Endothelial cell of umbilical vein (primary cell): Measurements from ENCODE around the gene STRIT1. TPM values are rescaled to one million over a fixed set of nuclear protein-coding genes. Genes with fewer than 3 reads are reported as not detected.

Experiments used
- BruUV-seq: library from RNA; stranded (reverse); fragments of 400-500 nt; replicated peaks from 2 replicates; lab custom pipeline; 2021; lab: Mats Ljungman, UMichigan
- CTCF ChIA-PET: fragments of 300-600, 350-600 bp; sonication (Branson Sonifier 250); formaldehyde crosslinking; loops from one replicate; lab custom pipeline; 2021; ENCODE audit warnings: antibody characterized with exemption, inconsistent platforms; lab: Charles Lee
- POLR2A ChIA-PET: fragments of 300-600, 350-600 bp; sonication (Branson Sonifier 250); formaldehyde crosslinking; loops from one replicate; lab custom pipeline; 2021; ENCODE audit warnings: antibody characterized with exemption, inconsistent platforms; lab: Charles Lee
- DNase-seq: peaks from one replicate; pipeline ENCODE4 v3.0.0-alpha.2; 2011; ENCODE audit warnings: low read depth, low spot score
- FAIRE-seq: peaks from 2 replicates; lab custom pipeline; 2011; peaks lifted over from hg19 to GRCh38; lab: Jason Lieb, UNC
- H2AFZ ChIP-seq: 2 replicates; pipeline ENCODE4 v1.6.0; 2012; ENCODE audit warnings: low read depth, low read length, control low read depth, inconsistent platforms
- H3K27ac ChIP-seq: 2 replicates; pipeline ENCODE4 v1.5.1; 2011; ENCODE audit warnings: low read depth, mild to moderate bottlenecking, control low read depth, low read length, moderate library complexity; ENCODE audit not compliant: insufficient read depth
- H3K27me3 ChIP-seq, 2 experiments: 2 replicates each; pipeline versions ENCODE4 v1.6.0 to v1.6.1; 2011; ENCODE audit warnings: low read length in 2 of 2, mixed read lengths in 1 of 2; ENCODE audit not compliant: control insufficient read depth in 2 of 2, insufficient read depth in 2 of 2
- H3K36me3 ChIP-seq, 2 experiments: 2 replicates in 1 of 2; 3 replicates in 1 of 2; pipeline ENCODE4 v1.5.1; 2011; ENCODE audit warnings: low read length in 2 of 2, mild to moderate bottlenecking in 1 of 2, moderate library complexity in 1 of 2; ENCODE audit not compliant: control insufficient read depth in 2 of 2, insufficient read depth in 2 of 2; ENCODE audit errors: extremely low read depth in 1 of 2
- H3K4me1 ChIP-seq: 3 replicates; pipeline ENCODE4 v1.5.1; 2011; ENCODE audit warnings: mild to moderate bottlenecking, low read length; ENCODE audit not compliant: control insufficient read depth, insufficient read depth; ENCODE audit errors: extremely low read depth
- H3K4me2 ChIP-seq: 2 replicates; pipeline ENCODE4 v1.6.1; 2011; ENCODE audit warnings: low read length, control low read depth, mixed read lengths; ENCODE audit not compliant: insufficient read depth
- H3K4me3 ChIP-seq, 3 experiments: fragments of 200-600 bp in 1 of 3; sonication (generic), shearing (Covaris generic) in 1 of 3; replicated peaks in 1 of 3; 2 replicates each; pipeline ENCODE4 v1.5.1; 2011 to 2016; ENCODE audit warnings: control low read depth in 3 of 3, low read length in 3 of 3, mild to moderate bottlenecking in 2 of 3, inconsistent platforms in 1 of 3, low read depth in 1 of 3, moderate library complexity in 1 of 3; ENCODE audit not compliant: insufficient read depth in 1 of 3
- H3K79me2 ChIP-seq: 2 replicates; pipeline ENCODE4 v1.6.0; 2012; ENCODE audit warnings: low read length, inconsistent platforms; ENCODE audit not compliant: control insufficient read depth, insufficient read depth
- H3K9ac ChIP-seq: replicated peaks from 2 replicates; pipeline ENCODE3; 2011; ENCODE audit warnings: low read length, control low read depth; ENCODE audit not compliant: insufficient read depth; ENCODE audit errors: extremely low read depth
- H3K9me1 ChIP-seq: replicated peaks from 3 replicates; pipeline ENCODE4 v1.6.0; 2011; ENCODE audit warnings: mild to moderate bottlenecking, low read length; ENCODE audit not compliant: control insufficient read depth, insufficient read depth; ENCODE audit errors: extremely low read depth
- H3K9me3 ChIP-seq: replicated peaks from 2 replicates; pipeline ENCODE4 v1.5.1; 2012; ENCODE audit warnings: low read length, inconsistent platforms; ENCODE audit not compliant: control insufficient read depth, insufficient read depth
- H4K20me1 ChIP-seq: replicated peaks from 2 replicates; pipeline ENCODE3; 2011; ENCODE audit warnings: mild to moderate bottlenecking, low read length; ENCODE audit not compliant: control insufficient read depth, insufficient read depth; ENCODE audit errors: extremely low read depth
- EZH2 ChIP-seq: IDR thresholded peaks from 2 replicates; pipeline ENCODE4 v1.6.1; 2012; ENCODE audit warnings: borderline replicate concordance, low read depth, mild to moderate bottlenecking, moderate library complexity, low read length, inconsistent platforms; ENCODE audit not compliant: severe bottlenecking
- FOS ChIP-seq: IDR thresholded peaks from 2 replicates; pipeline ENCODE4 v1.6.1; 2011; ENCODE audit warnings: mild to moderate bottlenecking, low read length, moderate library complexity, borderline replicate concordance; ENCODE audit not compliant: insufficient read depth
- GATA2 ChIP-seq: IDR thresholded peaks from 2 replicates; pipeline ENCODE4 v1.7.0; 2011; ENCODE audit warnings: low read depth, mild to moderate bottlenecking, moderate library complexity, mixed read lengths, low read length; ENCODE audit not compliant: insufficient read length, insufficient read depth
- JUN ChIP-seq: IDR thresholded peaks from 2 replicates; pipeline ENCODE4 v1.6.1; 2011; ENCODE audit warnings: borderline replicate concordance, low read depth; ENCODE audit not compliant: insufficient read length, insufficient read depth
- MAX ChIP-seq: IDR thresholded peaks from 2 replicates; pipeline ENCODE4 v1.6.1; 2011; ENCODE audit not compliant: insufficient read depth, insufficient read length
- MYC ChIP-seq: IDR thresholded peaks from one replicate; pipeline ENCODE4 v1.6.1; 2011; ENCODE audit warnings: mild to moderate bottlenecking, low read depth, low read length
- POLR2A ChIP-seq: IDR thresholded peaks from 2 replicates; pipeline ENCODE4 v1.6.1; 2012; ENCODE audit warnings: low read depth, mild to moderate bottlenecking, control low read depth, low read length
- POLR2AphosphoS5 ChIP-seq: IDR thresholded peaks from 2 replicates; pipeline ENCODE4 v1.6.1; 2012; ENCODE audit warnings: low read depth, mild to moderate bottlenecking, control low read depth, low read length, moderate library complexity; ENCODE audit not compliant: insufficient read depth
- dilution Hi-C: fragments of 300-500 bp; cut with MboI; formaldehyde crosslinking; loops from one replicate; pipeline ENCODE4 v1.15.0; 2019; ENCODE audit warnings: low sequenced_read_pairs; ENCODE audit not compliant: extremely low pct_ligation_motif_present
- intact Hi-C: fragments of 100-400 bp; cut with micrococcal nuclease; formaldehyde crosslinking; loops from one replicate; pipeline ENCODE4 v1.10.0; 2022
- polyA plus RNA-seq, 4 experiments: library from polyadenylated mRNA; depleted of rRNA in 3 of 4; stranded (reverse) in 3 of 4; unstranded in 1 of 4; fragments of >200 nt; gene quantifications; 2 replicates each; pipeline versions ENCODE4 v1.2.1 to v1.2.3, GENCODE V29; 2011 to 2012; ENCODE audit warnings: missing spikeins in 1 of 4
- total RNA-seq: library from RNA; stranded (reverse); gene quantifications from 2 replicates; pipeline ENCODE4 v1.2.3, GENCODE V29; 2021
- TF ChIP-seq, protein P1 (sequence below), 2 donors: IDR thresholded peaks; 1 replicate in 1 of 2; 2 replicates in 1 of 2; pipeline ENCODE4 v1.5.1; 2011; ENCODE audit warnings: low read length in 2 of 2, mild to moderate bottlenecking in 2 of 2, moderate library complexity in 2 of 2, control low read depth in 1 of 2, inconsistent platforms in 1 of 2, low read depth in 1 of 2; ENCODE audit not compliant: insufficient read depth in 1 of 2; ENCODE audit errors: extremely low read depth in 1 of 2

Gene STRIT1
- total and polyA plus RNA-seq, 2 donors (not counting 3 experiments of a cell fraction or from before 2014, with no cell fraction given): not detected

DNA sequence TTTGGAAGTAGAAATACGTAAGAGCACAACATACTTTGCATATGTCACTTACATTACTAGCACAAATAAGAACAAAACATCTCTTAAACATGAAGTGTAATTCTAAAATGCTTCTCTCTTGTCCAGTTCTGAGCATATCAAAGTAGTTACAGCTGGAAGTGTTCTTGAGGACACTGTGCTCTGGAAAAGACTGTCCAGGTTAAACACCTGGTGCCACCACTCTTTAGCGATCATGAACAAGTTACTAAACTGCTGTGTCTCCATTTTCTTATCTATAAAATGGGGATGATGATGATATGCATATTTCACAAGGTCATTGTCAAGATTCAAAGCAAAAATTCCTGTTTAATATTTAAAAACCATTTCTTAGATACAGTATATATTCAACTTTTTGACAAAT lies 790 bp downstream of the STRIT1 start:
- ChIA-PET CTCF (no interaction called here), POLR2A (no interaction called here)
- Histone ChIP-seq H3K9me3 (no peaks in the 10 kb centered on the region), H4K20me1 (no peaks in the 10 kb centered on the region), H3K79me2 (no peaks in the 10 kb centered on the region), H3K4me2 (no peak overlapping the region), H3K36me3 (no peaks in the 10 kb centered on the region), H3K9me1 (no peaks in the 10 kb centered on the region), H3K27me3 (no peaks in the 10 kb centered on the region), H3K4me1 (no peaks in the 10 kb centered on the region), H3K27ac (no peak overlapping the region), H3K4me3 (no peak overlapping the region), H2AFZ (no peak overlapping the region), H3K9ac (no peak overlapping the region)
- no peak for DNase-seq
- dilution Hi-C loops: no loop called here
- no peak for FAIRE-seq
- BruUV-seq: no TSS peak
- TF ChIP-seq EZH2 (no peak), MAX (no peak), POLR2AphosphoS5 (no peak), GATA2 (no peak), FOS (no peak)
- intact Hi-C loops: no loop called here

GRCh38 chr3:155292133-155292532 lies 1.4 kb downstream of the STRIT1 start:
- DNase-seq: no peak
- Histone ChIP-seq H3K9me3 (no peaks in the 10 kb centered on the region), H3K79me2 (no peaks in the 10 kb centered on the region), H3K4me1 (no peaks in the 10 kb centered on the region), H3K9ac (no peak overlapping the region), H3K9me1 (no peaks in the 10 kb centered on the region), H3K4me2 (no peak overlapping the region), H3K36me3 (no peaks in the 10 kb centered on the region), H2AFZ (no peak overlapping the region), H3K27ac (no peak overlapping the region), H3K27me3 (no peaks in the 10 kb centered on the region), H3K4me3 (no peak overlapping the region), H4K20me1 (no peaks in the 10 kb centered on the region)
- no peak for FAIRE-seq
- intact Hi-C loops: no loop called here
- TF ChIP-seq JUN: no peak
- TF ChIP-seq EZH2: no peak
- no peak for TF ChIP-seq GATA2
- no peak for TF ChIP-seq MAX
- TF ChIP-seq FOS: no peak
- no peak for TF ChIP-seq MYC
- TF ChIP-seq, protein P1, sequence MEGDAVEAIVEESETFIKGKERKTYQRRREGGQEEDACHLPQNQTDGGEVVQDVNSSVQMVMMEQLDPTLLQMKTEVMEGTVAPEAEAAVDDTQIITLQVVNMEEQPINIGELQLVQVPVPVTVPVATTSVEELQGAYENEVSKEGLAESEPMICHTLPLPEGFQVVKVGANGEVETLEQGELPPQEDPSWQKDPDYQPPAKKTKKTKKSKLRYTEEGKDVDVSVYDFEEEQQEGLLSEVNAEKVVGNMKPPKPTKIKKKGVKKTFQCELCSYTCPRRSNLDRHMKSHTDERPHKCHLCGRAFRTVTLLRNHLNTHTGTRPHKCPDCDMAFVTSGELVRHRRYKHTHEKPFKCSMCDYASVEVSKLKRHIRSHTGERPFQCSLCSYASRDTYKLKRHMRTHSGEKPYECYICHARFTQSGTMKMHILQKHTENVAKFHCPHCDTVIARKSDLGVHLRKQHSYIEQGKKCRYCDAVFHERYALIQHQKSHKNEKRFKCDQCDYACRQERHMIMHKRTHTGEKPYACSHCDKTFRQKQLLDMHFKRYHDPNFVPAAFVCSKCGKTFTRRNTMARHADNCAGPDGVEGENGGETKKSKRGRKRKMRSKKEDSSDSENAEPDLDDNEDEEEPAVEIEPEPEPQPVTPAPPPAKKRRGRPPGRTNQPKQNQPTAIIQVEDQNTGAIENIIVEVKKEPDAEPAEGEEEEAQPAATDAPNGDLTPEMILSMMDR (IDR thresholded peaks at IDR 0.05; ENCODE audit: extremely low read depth in 1 of 2, insufficient read depth in 1 of 2, low read depth in 1 of 2, low read length in 2 of 2): no peak
- TF ChIP-seq POLR2A: no peak
- no peak for TF ChIP-seq POLR2AphosphoS5
- CTCF ChIA-PET: no interaction called here
- dilution Hi-C loops: no loop called here
- POLR2A ChIA-PET: no interaction called here
- BruUV-seq: no TSS peak
